HEK293 (cell line): ENCODE measurements around the gene CSNK1G3.

Experiments used
- CTCF ChIA-PET: fragments of 350-600 bp; formaldehyde crosslinking; extraction: SDS; loops from one replicate; lab custom pipeline; 2021; ENCODE audit warnings: antibody characterized with exemption; lab: Yijun Ruan, JAX
- POLR2A ChIA-PET: fragments of 300-600 bp; formaldehyde crosslinking; extraction: SDS; loops from one replicate; lab custom pipeline; 2020; ENCODE audit warnings: antibody characterized with exemption, inconsistent platforms; lab: Yijun Ruan, JAX
- H3K27ac ChIP-seq: fragments of 200-500 bp; sonication (Bioruptor generic); 2 replicates; pipeline ENCODE4 v1.5.1; 2014; ENCODE audit warnings: low read depth, low read length, control low read depth, inconsistent platforms; ENCODE audit errors: extremely low read depth
- H3K36me3 ChIP-seq, 2 experiments: fragments of 200-500 bp in 1 of 2; sonication (Bioruptor generic) in 1 of 2; 1 replicate in 1 of 2; 2 replicates in 1 of 2; pipeline ENCODE4 v1.5.1; 2014 to 2017; ENCODE audit warnings: inconsistent platforms in 2 of 2, low read length in 2 of 2; ENCODE audit not compliant: control insufficient read depth in 2 of 2, insufficient read depth in 1 of 2
- H3K4me1 ChIP-seq: fragments of 200-500 bp; sonication (Bioruptor generic); 2 replicates; pipeline ENCODE4 v1.5.1; 2014; ENCODE audit warnings: mild to moderate bottlenecking, low read length, inconsistent platforms; ENCODE audit not compliant: control insufficient read depth, insufficient read depth
- H3K4me3 ChIP-seq: 2 replicates; pipeline ENCODE4 v1.5.1; 2011; ENCODE audit warnings: low read depth, mild to moderate bottlenecking, control low read depth, low read length, moderate library complexity
- H3K9me3 ChIP-seq: fragments of 200-500 bp; sonication (Bioruptor generic); 2 replicates; pipeline ENCODE4 v1.5.1; 2014; ENCODE audit warnings: low read depth, low read length, inconsistent platforms; ENCODE audit not compliant: control insufficient read depth, insufficient read depth
- SETDB1 ChIP-seq: IDR thresholded peaks from one replicate; pipeline ENCODE4 v1.6.1; 2017; ENCODE audit warnings: mild to moderate bottlenecking, low read length, moderate library complexity, mixed read lengths; ENCODE audit not compliant: insufficient read length
- ZBTB1 ChIP-seq: fragments of 450-650 bp; formaldehyde crosslinking; IDR thresholded peaks from 2 replicates; pipeline ENCODE4 v1.5.1; 2016; ENCODE audit warnings: missing biosample characterization, missing genetic modification characterization
- ZBTB17 ChIP-seq: fragments of 450-650 bp; formaldehyde crosslinking; IDR thresholded peaks from 2 replicates; pipeline ENCODE4 v1.5.1; 2016; ENCODE audit warnings: missing biosample characterization, missing genetic modification characterization
- ZBTB20 ChIP-seq: fragments of 450-650 bp; formaldehyde crosslinking; IDR thresholded peaks from 2 replicates; pipeline ENCODE4 v1.5.1; 2016; ENCODE audit warnings: missing biosample characterization, missing genetic modification characterization
- ZFHX2 ChIP-seq: fragments of 450-650 bp; formaldehyde crosslinking; conservative IDR thresholded peaks from 2 replicates; pipeline ENCODE4 v1.5.1; 2016; ENCODE audit warnings: missing biosample characterization, missing genetic modification characterization
- ZFP41 ChIP-seq: fragments of 450-650 bp; formaldehyde crosslinking; IDR thresholded peaks from 2 replicates; pipeline ENCODE4 v1.5.1; 2016; ENCODE audit warnings: missing biosample characterization, missing genetic modification characterization, borderline replicate concordance
- ZNF10 ChIP-seq: fragments of 450-650 bp; formaldehyde crosslinking; IDR thresholded peaks from 2 replicates; pipeline ENCODE4 v1.5.1; 2017; ENCODE audit warnings: missing biosample characterization, missing genetic modification characterization
- ZNF112 ChIP-seq: fragments of 450-650 bp; formaldehyde crosslinking; IDR thresholded peaks from 2 replicates; pipeline ENCODE4 v1.5.0; 2017; ENCODE audit warnings: missing biosample characterization, missing genetic modification characterization
- ZNF311 ChIP-seq: fragments of 450-650 bp; formaldehyde crosslinking; IDR thresholded peaks from 2 replicates; pipeline ENCODE4 v1.5.1; 2017; ENCODE audit warnings: missing biosample characterization, missing genetic modification characterization, borderline replicate concordance
- ZNF335 ChIP-seq: fragments of 450-650 bp; formaldehyde crosslinking; conservative IDR thresholded peaks from 2 replicates; pipeline ENCODE4 v1.5.1; 2016; ENCODE audit warnings: missing biosample characterization, missing genetic modification characterization
- ZNF529 ChIP-seq: fragments of 450-650 bp; formaldehyde crosslinking; IDR thresholded peaks from 2 replicates; pipeline ENCODE4 v1.5.1; 2017; ENCODE audit warnings: missing genetic modification characterization, missing biosample characterization; ENCODE audit not compliant: insufficient replicate concordance
- ZNF549 ChIP-seq: fragments of 450-650 bp; IDR thresholded peaks from 2 replicates; pipeline ENCODE4 v1.5.1; 2018; ENCODE audit warnings: missing biosample characterization, missing genetic modification characterization, mild to moderate bottlenecking, inconsistent platforms, moderate library complexity
- ZNF571 ChIP-seq: fragments of 450-650 bp; formaldehyde crosslinking; IDR thresholded peaks from 2 replicates; pipeline ENCODE4 v1.5.0; 2017; ENCODE audit warnings: missing biosample characterization, missing genetic modification characterization
- ZNF791 ChIP-seq: fragments of 450-650 bp; formaldehyde crosslinking; IDR thresholded peaks from 2 replicates; pipeline ENCODE4 v1.5.1; 2016; ENCODE audit warnings: missing biosample characterization, missing genetic modification characterization
- ZNF843 ChIP-seq: fragments of 450-650 bp; formaldehyde crosslinking; IDR thresholded peaks from 2 replicates; pipeline ENCODE4 v1.5.1; 2016; ENCODE audit warnings: missing biosample characterization, missing genetic modification characterization
- TF ChIP-seq, protein P1 (sequence below): fragments of 450-650 bp; formaldehyde crosslinking; optimal IDR thresholded peaks from 2 replicates; pipeline ENCODE3; 2016; ENCODE audit warnings: missing biosample characterization, mild to moderate bottlenecking, missing genetic modification characterization
- TF ChIP-seq, protein P2 (sequence below): IDR thresholded peaks from 2 replicates; pipeline ENCODE4 v1.6.1; 2011; ENCODE audit warnings: mild to moderate bottlenecking, low read depth, low read length, borderline replicate concordance
- TF ChIP-seq, protein P3 (sequence below): fragments of 450-650 bp; formaldehyde crosslinking; IDR thresholded peaks from 2 replicates; pipeline ENCODE4 v1.5.1; 2016; ENCODE audit warnings: missing biosample characterization, missing genetic modification characterization
- TF ChIP-seq, protein P4 (sequence below): fragments of 450-650 bp; formaldehyde crosslinking; IDR thresholded peaks from 2 replicates; pipeline ENCODE4 v1.5.1; 2016; ENCODE audit warnings: missing biosample characterization, missing genetic modification characterization
- TF ChIP-seq, protein P5 (sequence below): fragments of 450-650 bp; formaldehyde crosslinking; IDR thresholded peaks from 2 replicates; pipeline ENCODE4 v1.5.1; 2016; ENCODE audit warnings: missing biosample characterization, missing genetic modification characterization
- TF ChIP-seq, protein P6 (sequence below): fragments of 450-650 bp; IDR thresholded peaks from 2 replicates; pipeline ENCODE4 v1.5.1; 2018; ENCODE audit warnings: missing biosample characterization, mild to moderate bottlenecking, missing genetic modification characterization
- TF ChIP-seq, protein P7 (sequence below): fragments of 450-650 bp; formaldehyde crosslinking; IDR thresholded peaks from 2 replicates; pipeline ENCODE4 v1.5.1; 2017; ENCODE audit warnings: missing biosample characterization, missing genetic modification characterization

The CSNK1G3 gene

DNA sequence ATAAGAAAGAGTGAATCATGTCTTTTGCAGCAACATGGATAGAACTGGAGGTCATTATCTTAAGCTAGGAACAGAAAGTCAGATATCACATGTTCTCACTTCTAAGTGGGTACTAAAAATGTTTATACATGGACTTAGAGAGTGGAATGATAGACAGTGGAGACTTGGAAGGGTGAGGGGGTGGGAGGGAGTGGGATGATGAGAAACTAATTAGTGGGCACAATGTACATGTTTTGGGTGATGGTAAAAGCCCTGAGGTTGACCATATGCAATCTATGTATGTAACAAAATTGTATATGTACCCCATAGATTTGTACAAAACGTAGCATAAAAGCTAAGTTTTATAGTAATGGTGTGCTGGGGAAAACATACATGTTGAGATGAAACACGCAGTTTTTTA is 25.3 kb downstream of the CSNK1G3 start (continued):
- TF ChIP-seq ZFHX2 (tag by site-specific recombination) (peak; percentile 66), ZNF10 (tag by site-specific recombination) (no peak), ZBTB1 (tag by site-specific recombination) (no peak)
- TF ChIP-seq, protein P1, sequence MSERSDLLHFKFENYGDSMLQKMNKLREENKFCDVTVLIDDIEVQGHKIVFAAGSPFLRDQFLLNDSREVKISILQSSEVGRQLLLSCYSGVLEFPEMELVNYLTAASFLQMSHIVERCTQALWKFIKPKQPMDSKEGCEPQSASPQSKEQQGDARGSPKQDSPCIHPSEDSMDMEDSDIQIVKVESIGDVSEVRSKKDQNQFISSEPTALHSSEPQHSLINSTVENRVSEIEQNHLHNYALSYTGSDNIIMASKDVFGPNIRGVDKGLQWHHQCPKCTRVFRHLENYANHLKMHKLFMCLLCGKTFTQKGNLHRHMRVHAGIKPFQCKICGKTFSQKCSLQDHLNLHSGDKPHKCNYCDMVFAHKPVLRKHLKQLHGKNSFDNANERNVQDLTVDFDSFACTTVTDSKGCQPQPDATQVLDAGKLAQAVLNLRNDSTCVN = no peak

DNA sequence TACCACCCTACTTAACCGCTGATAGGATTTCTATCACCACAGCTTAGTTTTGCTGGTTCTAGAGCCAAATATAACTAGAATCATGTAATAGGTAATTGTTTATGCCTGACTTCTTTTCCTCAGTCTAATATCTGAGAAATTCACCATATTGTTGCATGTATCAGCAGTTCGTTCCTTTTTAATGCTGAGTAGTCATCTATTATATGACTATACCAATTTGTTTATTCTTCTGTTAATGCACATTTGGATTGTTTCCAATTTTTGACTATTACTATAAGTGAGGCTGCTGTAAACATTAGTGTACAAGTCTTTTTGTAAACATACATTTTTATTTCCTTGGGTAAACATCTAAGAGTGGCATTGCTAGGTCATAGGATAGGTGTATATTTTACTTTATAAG is 25.9 kb downstream of the CSNK1G3 start:
- CTCF ChIA-PET = interaction anchor here (0.8 kb wide), 1 partner anchor 176 kb away, joined by 4 read pairs; no protein-coding TSS in a partner anchor

DNA sequence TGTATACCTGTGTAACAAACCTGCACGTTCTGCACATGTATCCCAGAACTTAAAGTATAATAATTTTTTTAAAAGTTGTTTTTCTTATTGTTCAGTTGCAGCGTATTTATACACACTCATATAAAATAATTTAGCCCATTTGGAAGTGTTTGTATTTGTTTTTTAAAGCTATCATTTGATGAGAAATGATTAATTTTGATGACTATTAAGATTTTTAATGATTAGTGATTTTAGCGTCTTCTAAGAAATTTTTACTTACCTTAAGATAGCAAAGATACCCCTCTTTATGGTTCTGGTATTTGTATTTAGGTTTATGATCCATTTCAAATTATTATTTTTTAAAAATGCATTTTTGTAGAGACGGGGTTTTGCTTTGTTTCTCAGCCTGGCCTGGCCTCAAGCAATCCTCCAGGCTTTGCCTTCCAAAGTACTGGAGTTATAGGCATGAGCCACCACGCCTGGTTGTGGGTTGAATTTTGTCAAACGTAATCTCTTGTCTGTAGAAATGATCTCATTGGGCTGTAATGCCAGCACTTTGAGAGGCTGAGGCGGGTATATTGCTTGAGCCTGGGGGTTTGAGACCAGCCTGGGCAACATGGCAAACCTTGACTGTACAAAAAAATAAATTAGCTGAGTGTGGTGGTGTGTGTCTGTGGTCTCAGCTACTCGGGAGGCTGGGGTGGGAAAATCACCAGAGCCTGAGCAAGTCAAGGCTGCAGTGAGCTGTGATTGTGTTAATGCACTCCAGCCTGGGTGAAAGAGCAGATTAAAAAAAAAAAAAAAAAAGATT is 26.9 kb downstream of the CSNK1G3 start:
- H3K9me3 ChIP-seq = no peaks in the 10 kb centered on the region
- ChIA-PET POLR2A (interaction anchor here (2.1 kb wide), 1 partner anchor 27 kb away, joined by 6 read pairs; the partner anchor contains the start of gene CSNK1G3), CTCF (interaction anchor here (0.8 kb wide), 1 partner anchor 177 kb away, joined by 4 read pairs; no protein-coding TSS in a partner anchor)
- no peak overlapping the region; the same call in 1 of the 2 replicates for H3K27ac ChIP-seq
- H3K4me1 ChIP-seq = peaks cover 14% of the 10 kb centered on the region
- H3K36me3 ChIP-seq = no peaks in the 10 kb centered on the region; a peak in 1 of 3 replicates
- H3K4me3 ChIP-seq = no peak overlapping the region
- TF ChIP-seq ZNF791 (tag by site-specific recombination) (no peak), ZNF311 (tag by site-specific recombination) (no peak), ZNF529 (tag by site-specific recombination) (no peak), ZFP41 (tag by site-specific recombination) (no peak), SETDB1 (no peak), ZFHX2 (tag by site-specific recombination) (no peak)
- TF ChIP-seq, protein P2, sequence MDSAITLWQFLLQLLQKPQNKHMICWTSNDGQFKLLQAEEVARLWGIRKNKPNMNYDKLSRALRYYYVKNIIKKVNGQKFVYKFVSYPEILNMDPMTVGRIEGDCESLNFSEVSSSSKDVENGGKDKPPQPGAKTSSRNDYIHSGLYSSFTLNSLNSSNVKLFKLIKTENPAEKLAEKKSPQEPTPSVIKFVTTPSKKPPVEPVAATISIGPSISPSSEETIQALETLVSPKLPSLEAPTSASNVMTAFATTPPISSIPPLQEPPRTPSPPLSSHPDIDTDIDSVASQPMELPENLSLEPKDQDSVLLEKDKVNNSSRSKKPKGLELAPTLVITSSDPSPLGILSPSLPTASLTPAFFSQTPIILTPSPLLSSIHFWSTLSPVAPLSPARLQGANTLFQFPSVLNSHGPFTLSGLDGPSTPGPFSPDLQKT = no peak
- TF ChIP-seq, protein P3, sequence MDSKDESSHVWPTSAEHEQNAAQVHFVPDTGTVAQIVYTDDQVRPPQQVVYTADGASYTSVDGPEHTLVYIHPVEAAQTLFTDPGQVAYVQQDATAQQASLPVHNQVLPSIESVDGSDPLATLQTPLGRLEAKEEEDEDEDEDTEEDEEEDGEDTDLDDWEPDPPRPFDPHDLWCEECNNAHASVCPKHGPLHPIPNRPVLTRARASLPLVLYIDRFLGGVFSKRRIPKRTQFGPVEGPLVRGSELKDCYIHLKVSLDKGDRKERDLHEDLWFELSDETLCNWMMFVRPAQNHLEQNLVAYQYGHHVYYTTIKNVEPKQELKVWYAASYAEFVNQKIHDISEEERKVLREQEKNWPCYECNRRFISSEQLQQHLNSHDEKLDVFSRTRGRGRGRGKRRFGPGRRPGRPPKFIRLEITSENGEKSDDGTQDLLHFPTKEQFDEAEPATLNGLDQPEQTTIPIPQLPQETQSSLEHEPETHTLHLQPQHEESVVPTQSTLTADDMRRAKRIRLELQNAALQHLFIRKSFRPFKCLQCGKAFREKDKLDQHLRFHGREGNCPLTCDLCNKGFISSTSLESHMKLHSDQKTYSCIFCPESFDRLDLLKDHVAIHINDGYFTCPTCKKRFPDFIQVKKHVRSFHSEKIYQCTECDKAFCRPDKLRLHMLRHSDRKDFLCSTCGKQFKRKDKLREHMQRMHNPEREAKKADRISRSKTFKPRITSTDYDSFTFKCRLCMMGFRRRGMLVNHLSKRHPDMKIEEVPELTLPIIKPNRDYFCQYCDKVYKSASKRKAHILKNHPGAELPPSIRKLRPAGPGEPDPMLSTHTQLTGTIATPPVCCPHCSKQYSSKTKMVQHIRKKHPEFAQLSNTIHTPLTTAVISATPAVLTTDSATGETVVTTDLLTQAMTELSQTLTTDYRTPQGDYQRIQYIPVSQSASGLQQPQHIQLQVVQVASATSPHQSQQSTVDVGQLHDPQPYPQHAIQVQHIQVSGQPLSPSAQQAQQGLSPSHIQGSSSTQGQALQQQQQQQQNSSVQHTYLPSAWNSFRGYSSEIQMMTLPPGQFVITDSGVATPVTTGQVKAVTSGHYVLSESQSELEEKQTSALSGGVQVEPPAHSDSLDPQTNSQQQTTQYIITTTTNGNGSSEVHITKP (tag by site-specific recombination) = peak; percentile 44
- TF ChIP-seq, protein P4, sequence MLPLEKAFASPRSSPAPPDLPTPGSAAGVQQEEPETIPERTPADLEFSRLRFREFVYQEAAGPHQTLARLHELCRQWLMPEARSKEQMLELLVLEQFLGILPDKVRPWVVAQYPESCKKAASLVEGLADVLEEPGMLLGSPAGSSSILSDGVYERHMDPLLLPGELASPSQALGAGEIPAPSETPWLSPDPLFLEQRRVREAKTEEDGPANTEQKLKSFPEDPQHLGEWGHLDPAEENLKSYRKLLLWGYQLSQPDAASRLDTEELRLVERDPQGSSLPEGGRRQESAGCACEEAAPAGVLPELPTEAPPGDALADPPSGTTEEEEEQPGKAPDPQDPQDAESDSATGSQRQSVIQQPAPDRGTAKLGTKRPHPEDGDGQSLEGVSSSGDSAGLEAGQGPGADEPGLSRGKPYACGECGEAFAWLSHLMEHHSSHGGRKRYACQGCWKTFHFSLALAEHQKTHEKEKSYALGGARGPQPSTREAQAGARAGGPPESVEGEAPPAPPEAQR (tag by site-specific recombination) = no peak

More for the DNA sequence above, 25.9 kb downstream of the CSNK1G3 start:
- Histone ChIP-seq H3K9me3 (no peaks in the 10 kb centered on the region), H3K27ac (no peak overlapping the region), H3K4me1 (peaks cover 14% of the 10 kb centered on the region), H3K4me3 (no peak overlapping the region), H3K36me3 (no peaks in the 10 kb centered on the region; a peak in 1 of 3 replicates)
- TF ChIP-seq, protein P5, sequence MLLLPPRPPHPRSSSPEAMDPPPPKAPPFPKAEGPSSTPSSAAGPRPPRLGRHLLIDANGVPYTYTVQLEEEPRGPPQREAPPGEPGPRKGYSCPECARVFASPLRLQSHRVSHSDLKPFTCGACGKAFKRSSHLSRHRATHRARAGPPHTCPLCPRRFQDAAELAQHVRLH (tag by site-specific recombination) = no peak
- no peak for TF ChIP-seq ZNF571 (tag by site-specific recombination)
- no peak for TF ChIP-seq ZNF335 (tag by site-specific recombination)
- no peak for TF ChIP-seq ZNF549 (tag by site-specific recombination)
- TF ChIP-seq, protein P6, sequence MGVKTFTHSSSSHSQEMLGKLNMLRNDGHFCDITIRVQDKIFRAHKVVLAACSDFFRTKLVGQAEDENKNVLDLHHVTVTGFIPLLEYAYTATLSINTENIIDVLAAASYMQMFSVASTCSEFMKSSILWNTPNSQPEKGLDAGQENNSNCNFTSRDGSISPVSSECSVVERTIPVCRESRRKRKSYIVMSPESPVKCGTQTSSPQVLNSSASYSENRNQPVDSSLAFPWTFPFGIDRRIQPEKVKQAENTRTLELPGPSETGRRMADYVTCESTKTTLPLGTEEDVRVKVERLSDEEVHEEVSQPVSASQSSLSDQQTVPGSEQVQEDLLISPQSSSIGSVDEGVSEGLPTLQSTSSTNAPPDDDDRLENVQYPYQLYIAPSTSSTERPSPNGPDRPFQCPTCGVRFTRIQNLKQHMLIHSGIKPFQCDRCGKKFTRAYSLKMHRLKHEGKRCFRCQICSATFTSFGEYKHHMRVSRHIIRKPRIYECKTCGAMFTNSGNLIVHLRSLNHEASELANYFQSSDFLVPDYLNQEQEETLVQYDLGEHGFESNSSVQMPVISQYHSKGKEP (tag by site-specific recombination) = 0 out of 2 replicates have a peak, but pooled peaks have one; percentile 8
- TF ChIP-seq ZBTB17 (tag by site-specific recombination) = peak; percentile 74
- TF ChIP-seq, protein P7, sequence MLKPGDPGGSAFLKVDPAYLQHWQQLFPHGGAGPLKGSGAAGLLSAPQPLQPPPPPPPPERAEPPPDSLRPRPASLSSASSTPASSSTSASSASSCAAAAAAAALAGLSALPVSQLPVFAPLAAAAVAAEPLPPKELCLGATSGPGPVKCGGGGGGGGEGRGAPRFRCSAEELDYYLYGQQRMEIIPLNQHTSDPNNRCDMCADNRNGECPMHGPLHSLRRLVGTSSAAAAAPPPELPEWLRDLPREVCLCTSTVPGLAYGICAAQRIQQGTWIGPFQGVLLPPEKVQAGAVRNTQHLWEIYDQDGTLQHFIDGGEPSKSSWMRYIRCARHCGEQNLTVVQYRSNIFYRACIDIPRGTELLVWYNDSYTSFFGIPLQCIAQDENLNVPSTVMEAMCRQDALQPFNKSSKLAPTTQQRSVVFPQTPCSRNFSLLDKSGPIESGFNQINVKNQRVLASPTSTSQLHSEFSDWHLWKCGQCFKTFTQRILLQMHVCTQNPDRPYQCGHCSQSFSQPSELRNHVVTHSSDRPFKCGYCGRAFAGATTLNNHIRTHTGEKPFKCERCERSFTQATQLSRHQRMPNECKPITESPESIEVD (tag by site-specific recombination) = peak; percentile 40; the same call in 1 of the 2 replicates
- no peak for TF ChIP-seq ZBTB20
- TF ChIP-seq ZNF843 (tag by site-specific recombination) = no peak
- no peak for TF ChIP-seq ZNF112
- POLR2A ChIA-PET = no interaction called here
